GM21786 (cell line): Measurements from ENCODE around the gene LARGE1.
A peak's percentile ranks its signal among the peaks of the same experiment; 100 is the strongest.

ENCODE experiments used
- ATAC-seq: cut with Tn5 transposase; IDR thresholded peaks from one replicate; pipeline ENCODE4 v1.9.1; 2021; ENCODE audit not compliant: unreplicated experiment

The LARGE1 gene

DNA sequence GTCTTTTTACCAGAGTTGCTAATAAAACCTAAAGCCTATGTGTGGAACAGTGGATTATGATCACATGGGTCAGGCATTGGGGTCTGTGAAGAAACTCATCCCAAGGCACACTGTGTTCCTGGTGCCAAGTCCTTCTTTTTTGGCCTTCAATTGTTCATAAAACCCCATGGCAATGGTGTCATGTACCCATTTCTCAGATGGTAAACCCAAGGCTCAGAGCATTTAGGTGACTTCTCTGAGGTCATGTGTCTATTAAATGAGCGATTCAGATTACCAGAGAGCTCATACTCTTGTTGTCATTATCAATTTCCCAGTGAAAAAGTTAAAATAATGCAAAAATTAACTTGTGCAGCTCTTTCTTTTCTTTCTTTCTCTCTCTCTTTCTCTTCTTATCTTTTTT lies 589.3 kb downstream of the LARGE1 start:
- ATAC-seq: no peak

DNA sequence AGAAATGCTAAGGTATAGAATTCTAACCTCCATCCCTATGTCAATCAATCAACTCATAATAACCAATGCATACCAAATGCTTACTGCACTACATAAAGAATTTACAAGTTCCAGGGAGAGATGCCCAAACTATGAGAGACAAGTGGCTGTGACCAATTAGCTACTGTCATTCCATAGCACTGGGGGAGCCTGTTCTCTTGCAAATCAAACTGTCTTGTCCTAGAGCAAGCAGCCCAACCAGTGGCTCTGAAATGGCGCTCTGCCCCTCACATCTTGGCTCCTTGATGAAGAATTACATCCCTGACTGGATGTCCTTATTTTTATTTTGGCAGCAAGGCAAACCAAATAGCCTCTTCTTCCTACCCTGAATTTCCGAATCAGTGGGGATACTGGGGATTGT lies 589.7 kb downstream of the LARGE1 start:
- ATAC-seq: no peak

DNA sequence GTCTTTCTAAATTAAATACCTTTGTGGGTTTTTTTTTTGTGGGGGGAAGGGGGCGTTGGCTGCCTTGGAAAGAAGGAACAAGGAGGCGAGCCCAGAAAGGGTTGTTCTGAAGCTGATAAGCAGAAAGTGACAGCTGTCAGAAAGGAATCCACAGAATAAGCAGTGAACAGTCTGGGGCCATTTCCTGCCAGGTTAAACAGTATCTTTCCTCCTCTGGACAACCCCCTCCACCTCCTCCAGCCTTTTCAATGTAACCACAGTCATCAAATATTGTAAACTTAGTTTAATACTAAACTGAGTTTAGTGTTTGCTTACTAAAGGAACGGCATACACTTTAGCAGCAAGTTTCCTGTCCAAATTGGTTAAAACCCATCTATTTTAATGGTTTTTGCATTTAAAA lies 590.9 kb downstream of the LARGE1 start:
- ATAC-seq: no peak

DNA sequence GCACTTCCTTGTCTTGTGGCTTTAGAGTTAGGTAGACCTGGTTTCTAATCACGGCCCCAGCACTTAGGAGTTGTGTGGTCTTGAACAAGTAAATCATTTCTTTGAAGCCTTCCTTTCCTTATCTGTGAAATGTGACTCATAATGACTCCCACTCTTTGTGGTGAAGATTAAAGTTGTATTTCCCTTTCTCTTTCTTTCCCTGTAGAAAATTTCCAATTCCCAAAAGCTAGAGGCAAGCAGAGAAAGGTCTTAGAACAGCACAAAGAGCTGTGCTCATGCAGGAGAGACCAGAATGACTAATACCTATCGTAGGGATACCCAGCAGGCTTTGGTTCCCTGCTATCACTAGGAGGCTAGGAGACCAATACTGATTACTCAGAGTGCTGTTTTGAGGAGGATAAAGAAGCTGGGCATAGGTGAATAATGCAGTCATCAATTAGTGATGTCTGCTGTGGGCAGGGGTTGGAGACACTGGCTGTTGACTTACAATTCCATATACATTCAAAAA lies 591.4 kb downstream of the LARGE1 start:
- ATAC-seq: no peak

DNA sequence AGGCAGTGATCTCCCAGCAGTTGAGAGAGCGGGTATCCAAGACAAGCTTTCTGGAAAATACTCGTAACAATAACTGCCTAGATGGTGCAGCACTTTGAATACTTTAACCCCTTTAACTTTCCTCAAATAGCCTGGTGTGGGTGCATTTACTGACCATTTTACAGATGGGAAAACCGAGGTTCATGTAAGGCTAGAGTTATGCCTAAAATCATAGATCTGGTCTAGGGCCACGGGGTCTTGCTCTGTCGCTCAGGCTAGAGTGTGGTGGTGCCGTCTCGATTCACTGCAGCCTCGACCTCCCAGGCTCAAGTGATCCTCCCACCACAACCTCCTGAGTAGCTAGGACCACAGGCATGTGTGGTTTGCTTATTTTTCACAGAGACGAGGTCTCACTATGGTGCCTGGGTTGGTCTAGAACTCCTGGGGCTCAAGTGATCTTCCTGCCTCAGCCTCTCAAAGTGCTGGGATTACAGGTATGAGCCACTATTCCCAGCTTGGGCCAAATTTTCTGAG lies 592.9 kb downstream of the LARGE1 start:
- ATAC-seq: no peak

DNA sequence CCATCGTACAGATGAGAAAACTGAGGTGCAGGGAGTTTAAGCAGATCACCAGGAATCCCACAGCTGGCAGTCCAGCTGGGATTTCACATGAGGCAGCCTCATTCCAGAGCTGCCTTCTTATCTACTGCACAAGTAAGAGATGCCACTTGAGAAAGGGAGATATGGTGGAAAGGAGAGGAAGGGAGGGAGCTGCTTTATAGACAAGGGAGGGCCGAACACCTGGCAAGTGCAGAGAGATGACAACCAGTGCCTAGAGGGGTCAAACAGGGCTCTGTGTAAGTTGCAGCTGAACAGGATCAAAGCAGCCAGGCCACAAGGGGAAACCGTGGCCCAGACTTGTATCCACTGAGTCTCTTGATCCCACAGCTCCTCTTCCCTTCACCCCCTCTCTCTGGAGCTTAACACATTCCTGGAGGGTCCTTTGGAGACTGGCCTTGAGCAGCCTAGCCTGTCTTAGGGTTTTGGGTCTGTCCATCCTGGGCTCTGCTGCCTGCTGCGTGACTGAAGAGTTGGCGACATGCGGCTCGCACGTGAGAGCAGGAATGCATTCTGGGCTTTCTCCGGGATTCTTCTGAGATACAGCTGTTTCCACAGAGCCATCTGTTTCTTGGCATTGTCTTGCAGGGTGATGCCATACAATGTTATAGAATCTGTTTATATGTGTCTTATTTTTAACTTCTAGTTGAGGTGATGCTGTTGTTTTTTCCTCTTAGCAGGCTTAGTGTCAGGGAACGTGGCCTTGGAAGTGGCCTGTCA lies 593.6 kb downstream of the LARGE1 start:
- no peak for ATAC-seq

DNA sequence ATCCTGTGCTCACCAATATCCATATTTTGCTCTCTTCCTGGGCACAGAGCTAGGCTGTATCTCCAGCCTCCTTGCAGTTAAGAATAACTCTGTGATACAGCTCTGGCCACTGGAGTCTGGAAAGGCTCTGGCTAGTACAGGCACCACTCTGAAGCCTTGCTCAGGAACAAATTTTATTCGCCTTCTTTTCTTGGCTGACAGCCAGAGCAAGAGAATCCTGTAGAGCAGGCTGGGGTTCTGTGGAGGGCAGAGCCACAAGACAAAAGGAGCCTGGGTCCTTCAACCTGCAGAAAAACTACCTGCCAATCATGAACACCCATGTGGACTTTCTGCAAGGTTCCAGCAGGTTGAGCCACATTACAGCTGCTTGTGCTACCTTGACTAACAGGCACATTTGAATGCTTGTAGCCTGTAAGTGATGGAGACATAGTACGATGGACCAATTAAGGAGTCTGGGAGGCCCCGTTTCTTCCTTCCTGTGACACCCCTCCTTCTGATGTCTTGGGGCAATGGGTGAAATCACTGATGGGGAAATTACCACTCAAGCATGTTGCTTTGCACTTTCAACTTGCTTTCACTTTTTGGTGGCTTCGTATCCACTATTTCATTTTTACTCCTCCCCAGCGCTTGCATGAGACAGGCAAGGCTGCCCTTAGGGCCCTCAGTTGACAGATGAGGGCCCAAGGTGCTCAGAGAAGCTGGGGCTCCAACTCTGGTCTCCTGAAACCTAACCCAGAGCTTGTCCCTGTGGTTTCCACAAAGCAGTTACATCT lies 594.9 kb downstream of the LARGE1 start:
- ATAC-seq: peak; percentile 56

DNA sequence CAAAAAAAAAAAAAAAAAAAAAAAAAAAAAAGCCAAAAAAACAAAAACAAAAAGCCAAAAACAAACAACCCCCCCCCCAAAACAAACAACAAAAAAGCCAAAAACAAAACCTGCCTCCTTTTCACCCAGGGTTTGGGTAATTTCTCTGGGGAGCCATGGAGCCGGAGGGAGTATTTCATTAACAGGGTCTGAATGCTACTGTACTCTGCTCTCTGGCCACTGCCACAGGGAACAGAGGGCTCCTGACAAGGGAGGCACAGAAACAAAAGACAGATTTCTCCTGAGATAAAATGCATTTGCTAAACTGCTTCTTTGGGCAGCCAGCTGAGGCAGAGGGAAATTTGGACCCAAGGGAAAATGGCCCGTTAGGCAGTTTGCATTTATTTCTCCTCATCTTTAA lies 596.0 kb downstream of the LARGE1 start:
- ATAC-seq: no peak

DNA sequence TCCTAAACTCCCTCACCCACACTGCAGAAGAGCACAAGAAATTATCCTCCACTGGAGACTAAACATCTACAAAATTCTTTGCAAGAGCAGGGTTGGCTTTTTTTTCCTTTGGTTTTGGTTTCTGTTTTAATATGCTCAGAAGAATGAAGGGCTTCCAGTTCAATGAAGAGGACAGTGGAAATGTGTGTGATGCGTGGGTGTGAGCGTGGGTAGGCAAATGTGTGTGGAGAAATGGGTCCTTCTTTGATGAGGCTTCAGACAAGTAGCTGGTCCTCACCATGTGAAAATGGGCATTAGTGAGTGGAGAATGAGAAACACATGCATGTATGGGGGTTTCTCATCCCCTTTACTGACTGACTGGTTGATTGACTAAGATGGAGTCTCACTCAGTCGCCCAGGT lies 598.8 kb downstream of the LARGE1 start:
- ATAC-seq: no peak

DNA sequence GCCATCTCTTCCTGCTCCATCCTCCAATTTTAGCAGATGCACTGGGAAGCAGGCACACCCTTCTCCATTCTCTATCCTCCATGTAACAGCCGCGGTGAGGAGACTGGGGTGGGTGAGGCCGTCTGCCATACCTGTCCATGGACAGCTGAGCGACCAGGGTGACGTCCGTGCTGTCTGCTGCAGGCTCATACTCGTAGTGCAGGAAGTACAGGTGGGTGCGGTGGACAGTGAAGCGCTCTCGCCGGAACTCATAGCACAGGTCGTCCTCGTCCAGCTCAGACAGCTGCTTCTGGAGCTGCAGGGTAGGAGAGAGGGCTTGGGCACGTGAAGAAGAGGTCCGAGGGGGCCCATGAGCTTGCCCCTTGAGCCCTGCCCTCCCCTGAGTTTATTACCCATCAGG lies 604.3 kb downstream of the LARGE1 start:
- no peak for ATAC-seq

DNA sequence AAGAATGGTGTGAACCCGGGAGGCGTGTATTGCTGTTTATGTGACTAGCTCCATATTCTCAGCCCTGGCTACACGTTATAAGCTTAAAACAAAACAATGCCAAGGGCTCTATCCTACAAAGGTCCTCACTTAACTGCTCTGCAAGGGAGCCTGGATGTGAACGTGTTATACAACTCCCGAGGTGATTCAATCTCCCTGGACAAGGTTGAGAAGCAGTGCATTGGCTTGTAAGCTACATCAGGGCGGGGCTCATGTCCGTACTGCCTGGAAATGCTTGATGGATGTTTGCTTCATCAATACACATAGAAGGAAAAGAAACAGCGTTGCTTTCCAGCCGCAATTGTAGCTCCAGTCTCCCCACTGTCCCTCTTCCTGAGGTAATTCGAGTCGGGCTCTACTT lies 605.2 kb downstream of the LARGE1 start:
- no peak for ATAC-seq

DNA sequence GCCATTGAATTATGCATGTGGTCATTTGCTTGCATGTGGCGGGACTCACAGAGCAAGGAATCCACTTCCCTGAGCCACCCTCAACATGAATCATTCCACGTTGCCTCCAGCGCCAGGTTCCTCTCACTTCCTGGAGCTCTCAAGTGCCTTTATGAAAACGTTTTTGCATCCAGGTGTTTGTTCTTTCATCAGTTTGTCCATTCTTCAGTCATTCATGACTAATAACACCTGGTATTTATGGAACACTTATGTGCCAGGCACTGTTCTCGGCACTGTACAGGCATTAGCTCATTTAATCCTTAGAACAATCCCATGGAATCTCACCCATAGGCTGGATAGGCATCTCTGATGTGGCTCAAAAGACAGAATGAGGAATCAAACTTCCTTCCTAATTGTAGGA lies 606.0 kb downstream of the LARGE1 start:
- ATAC-seq: no peak

DNA sequence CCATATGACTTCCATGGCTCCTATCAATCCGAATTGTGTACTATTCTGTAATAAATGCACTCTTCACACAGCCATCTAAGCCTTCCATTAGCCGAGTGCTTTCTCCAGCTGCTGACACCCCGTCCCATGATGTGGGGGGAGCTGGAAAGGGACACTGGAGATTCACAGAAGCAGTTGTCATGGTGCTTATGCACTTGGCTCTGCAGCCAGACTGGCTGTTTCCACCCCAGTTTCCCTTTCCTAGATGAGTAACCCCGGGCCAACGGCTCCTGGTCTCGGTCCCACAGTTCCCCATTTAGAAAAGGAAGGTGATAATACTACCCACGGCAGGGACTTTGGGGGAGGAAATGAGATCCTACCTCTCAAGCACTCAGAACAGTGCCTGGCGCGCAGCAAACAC lies 617.2 kb downstream of the LARGE1 start:
- ATAC-seq: no peak

DNA sequence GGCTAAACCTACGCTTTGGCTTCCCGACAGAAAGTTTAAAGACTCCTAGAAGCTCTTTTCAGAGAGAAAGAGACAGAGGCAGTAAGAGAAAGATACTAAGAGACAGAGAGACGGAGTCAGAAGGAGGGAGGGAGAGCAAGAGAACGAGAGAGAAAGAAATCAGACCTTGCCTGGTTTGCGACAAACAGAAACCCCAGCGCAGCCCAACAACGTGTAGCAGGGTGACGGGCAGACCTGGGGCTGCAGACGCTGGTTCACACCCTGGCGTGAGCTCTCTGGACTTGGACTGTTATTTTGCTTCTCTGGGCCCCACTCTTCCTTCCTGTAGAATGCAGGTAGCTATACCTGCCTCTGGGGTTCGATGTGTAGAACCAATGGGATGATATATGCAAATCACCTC lies 617.7 kb downstream of the LARGE1 start:
- ATAC-seq: no peak

DNA sequence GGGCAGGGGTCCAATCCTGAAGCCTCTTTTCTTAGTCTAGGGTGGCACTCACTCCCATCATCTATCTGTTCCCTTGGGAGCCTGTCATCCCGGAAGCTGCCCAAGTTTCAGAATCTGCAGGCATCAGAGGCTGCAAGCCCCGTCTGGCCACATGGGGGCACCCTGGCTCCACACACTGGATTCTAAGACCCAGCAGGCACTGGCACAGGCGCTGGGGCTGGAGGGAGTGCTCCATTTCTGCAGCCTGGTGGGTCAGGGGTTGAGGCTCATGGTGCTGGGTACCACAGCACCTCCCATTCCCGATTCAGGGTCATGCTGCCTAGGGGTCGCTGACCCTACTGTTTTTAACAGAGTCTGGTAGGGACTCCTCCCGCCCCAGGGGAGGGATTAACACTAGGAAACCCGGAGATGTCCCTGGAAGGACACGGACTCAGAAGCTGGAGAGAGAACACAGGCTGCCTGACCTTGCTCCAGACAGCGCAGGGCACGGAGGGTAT lies 618.2 kb downstream of the LARGE1 start:
- ATAC-seq: peak; percentile 41

DNA sequence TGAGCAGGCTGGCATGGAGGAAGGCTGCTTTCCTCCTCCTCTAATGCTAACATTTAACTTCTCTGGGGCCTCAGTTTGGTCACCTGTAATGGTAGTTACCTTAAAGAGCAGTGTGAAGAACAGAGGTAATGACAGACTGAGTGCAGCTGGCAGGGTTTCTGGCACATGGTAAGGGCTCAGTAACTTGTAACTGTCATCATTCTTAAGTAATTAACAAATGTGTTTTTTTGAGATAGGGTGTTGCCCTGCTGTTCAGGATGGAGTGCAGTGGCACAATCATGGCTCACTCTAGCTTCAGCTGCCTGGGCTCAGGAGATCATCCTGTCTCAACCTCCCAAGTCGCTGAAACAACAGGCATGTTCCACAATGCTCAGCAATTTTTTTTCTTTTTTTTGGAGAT lies 620.1 kb downstream of the LARGE1 start:
- no peak for ATAC-seq

DNA sequence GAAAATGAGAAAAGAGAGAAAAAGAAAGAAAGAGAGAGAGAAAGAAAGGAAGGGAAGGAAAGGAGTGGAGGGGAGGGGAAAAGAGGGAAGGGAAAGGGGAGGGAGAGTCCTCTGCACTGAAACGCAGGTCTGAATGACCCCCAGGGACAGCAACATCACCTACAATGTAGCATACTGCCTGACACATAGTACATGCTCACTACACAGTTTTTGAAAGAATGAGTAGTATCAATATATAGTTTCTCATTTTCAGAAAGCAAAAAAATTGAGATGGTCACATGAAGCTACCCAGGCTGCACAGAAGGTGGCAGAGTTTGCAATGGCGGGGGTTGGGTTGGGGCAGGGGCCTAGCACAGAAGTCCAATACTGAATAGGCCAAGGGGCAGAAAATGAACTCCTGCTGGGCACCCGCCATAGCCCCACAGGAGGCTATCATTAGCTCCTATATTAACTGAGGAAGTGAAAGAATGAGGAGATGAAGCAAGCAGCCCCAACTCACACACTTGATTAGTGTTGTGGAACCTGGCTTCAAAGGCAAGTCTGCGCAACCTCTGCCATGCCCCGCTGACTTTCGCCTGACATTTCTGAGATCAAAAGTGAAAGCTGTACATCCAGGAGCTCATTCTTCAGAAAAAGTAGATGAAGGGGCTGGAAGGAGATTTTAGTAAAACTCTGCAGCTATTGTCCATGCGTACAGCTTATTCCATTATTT lies 620.9 kb downstream of the LARGE1 start:
- ATAC-seq: peak; percentile 87

DNA sequence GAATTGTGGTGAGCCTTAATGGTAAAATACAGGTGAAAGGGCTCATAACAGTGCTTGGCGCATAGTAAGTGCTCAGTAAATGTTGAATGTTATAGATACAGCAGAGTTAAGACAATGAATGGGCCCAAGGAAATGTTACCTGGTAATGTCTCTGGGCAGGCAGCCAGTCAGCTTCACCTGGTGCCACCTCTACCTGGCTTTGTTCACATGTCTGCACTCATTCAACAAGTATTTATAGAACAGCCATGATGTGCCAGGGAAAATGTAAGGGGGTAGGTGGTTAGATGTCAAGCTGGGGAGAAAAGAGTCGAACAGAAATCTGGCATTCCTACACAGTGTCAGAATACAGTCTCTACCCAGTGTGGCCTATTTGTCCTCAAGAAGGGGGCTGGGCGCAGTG lies 623.3 kb downstream of the LARGE1 start:
- no peak for ATAC-seq

DNA sequence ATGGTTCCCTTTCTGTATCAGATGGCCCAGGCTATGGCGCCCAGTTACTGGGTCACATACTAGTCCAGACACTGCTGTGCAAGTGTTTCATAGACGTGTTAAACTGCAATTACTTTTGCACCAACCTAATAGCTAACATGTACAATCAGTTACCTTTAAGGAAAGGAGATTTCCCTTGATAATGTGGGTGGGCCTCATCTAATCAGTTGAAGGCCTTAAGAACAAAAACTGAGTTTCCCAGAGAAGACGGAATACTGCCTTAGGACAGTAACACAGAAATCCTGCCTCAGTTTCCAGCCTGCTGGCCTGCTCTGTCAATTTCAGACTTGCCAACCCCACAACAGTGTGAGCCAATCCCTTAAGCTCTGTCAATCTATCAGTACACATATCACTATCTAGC lies 632.2 kb downstream of the LARGE1 start:
- no peak for ATAC-seq

DNA sequence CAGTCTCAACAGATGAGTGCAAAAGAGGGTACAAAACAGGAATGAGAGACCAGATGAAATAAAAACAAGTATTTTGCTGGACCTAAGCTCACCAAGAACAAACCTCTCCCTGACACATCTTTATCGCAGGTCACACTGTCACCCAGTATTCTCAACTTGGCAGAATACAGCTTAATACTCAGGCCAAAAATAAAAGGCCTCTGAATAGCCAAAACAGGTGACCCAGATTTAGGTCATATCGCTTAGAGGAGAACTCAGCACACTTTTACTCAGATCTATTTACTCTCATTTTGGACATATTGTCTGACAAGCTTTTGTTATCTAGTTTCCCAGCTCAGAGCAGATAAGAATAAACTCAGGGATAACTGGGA lies 645.2 kb downstream of the LARGE1 start:
- no peak for ATAC-seq
